Upper lobe of left lung (tissue), 6 donors: ENCODE measurements around the gene NELFE. TPM values are rescaled to one million over a fixed set of nuclear protein-coding genes. Genes with fewer than 3 reads are reported as not detected.
"Not testable (repeated sequence)": the region's sequence is repeated elsewhere in the genome, so short reads cannot be mapped to it uniquely, and the experiment has no call there.

Source experiments
- ATAC-seq, 2 donors: fragments of 200-7000 bp; cut with Tn5 transposase; one replicate each; pipeline ENCODE4 v1.9.1; 2022; ENCODE audit warnings: mild to moderate bottlenecking in 2 of 2, moderate library complexity in 2 of 2; ENCODE audit not compliant: low FRiP score in 2 of 2
- DNase-seq, 2 donors: peaks; one replicate each; pipeline ENCODE4 v3.0.0-alpha.2; 2019 to 2020
- H3K27ac ChIP-seq, 4 donors: fragments of 200-600 bp; sonication (generic); one replicate each; pipeline ENCODE4 v1.5.1; 2016 to 2019
- H3K27me3 ChIP-seq, 4 donors: fragments of 200-600 bp; sonication (generic); one replicate each; pipeline ENCODE4 v1.5.1; 2017 to 2019
- H3K36me3 ChIP-seq, 4 donors: fragments of 200-600 bp; sonication (generic); one replicate each; pipeline ENCODE4 v1.5.1; 2016 to 2019
- H3K4me1 ChIP-seq, 4 donors: fragments of 200-600 bp; sonication (generic); one replicate each; pipeline ENCODE4 v1.5.1; 2018 to 2019
- H3K4me3 ChIP-seq, 4 donors: fragments of 200-600 bp; sonication (generic); one replicate each; pipeline ENCODE4 v1.5.1; 2017 to 2019; ENCODE audit warnings: mild to moderate bottlenecking in 2 of 4, moderate library complexity in 1 of 4
- H3K9me3 ChIP-seq, 4 donors: fragments of 200-600 bp; sonication (generic); one replicate each; pipeline ENCODE4 v1.5.1; 2018 to 2019
- CTCF ChIP-seq, 6 experiments: fragments of 450-650 bp in 4 of 6; fragments of 200-600 bp in 2 of 6; sonication (generic) in 2 of 6; IDR thresholded peaks; one replicate each; pipeline ENCODE4 v1.5.1; 2016 to 2019; ENCODE audit warnings: antibody characterized with exemption in 6 of 6
- EP300 ChIP-seq, 4 donors: sonication (generic); formaldehyde crosslinking; IDR thresholded peaks; one replicate each; pipeline ENCODE4 v1.5.1; 2017; ENCODE audit warnings: antibody characterized with exemption in 4 of 4, control low read depth in 2 of 4
- POLR2A ChIP-seq, 4 donors: fragments of 450-650 bp; IDR thresholded peaks; one replicate each; pipeline ENCODE4 v1.5.1; 2016 to 2017; ENCODE audit warnings: antibody characterized with exemption in 4 of 4, mild to moderate bottlenecking in 2 of 4
- POLR2AphosphoS5 ChIP-seq, 2 donors: sonication (generic); formaldehyde crosslinking; IDR thresholded peaks; one replicate each; pipeline ENCODE4 v1.5.1; 2017; ENCODE audit warnings: antibody characterized with exemption in 2 of 2
- WGBS, 2 donors: methylation state at CpG; one replicate each; pipeline ENCODE4 v1.1.5; 2017 to 2018; 5-methylcytosine and 5-hydroxymethylcytosine counted together
- total RNA-seq, 6 donors: library from RNA; depleted of rRNA in 4 of 6; stranded (reverse); fragments of >200 nt in 4 of 6; gene quantifications; one replicate each; pipeline versions ENCODE4 v1.1.0 to v1.2.1, GENCODE V29; 2016 to 2021
- donor health status: DM: no; HTN: no; CAD: no; lungs with moderate emphysema.
- donor health status: DM: no; HTN: yes; CAD: no; lungs with severe emphysema.

NELFE gene
- total RNA-seq: 10 to 100 TPM; 42.8 to 84.2 (median 63.0) TPM

- peak; percentile 98 to 99 for DNase-seq
Measured at GRCh38 chr6:31958741-31959739, at the start of gene NELFE, which contains the start of gene SKIC2. NELFE (minus strand) TSS chr6:31958971; CDS start chr6:31958446, 525 bp downstream. SKIC2 (plus strand) TSS chr6:31959175; CDS start chr6:31959193, 18 bp downstream.

DNA sequence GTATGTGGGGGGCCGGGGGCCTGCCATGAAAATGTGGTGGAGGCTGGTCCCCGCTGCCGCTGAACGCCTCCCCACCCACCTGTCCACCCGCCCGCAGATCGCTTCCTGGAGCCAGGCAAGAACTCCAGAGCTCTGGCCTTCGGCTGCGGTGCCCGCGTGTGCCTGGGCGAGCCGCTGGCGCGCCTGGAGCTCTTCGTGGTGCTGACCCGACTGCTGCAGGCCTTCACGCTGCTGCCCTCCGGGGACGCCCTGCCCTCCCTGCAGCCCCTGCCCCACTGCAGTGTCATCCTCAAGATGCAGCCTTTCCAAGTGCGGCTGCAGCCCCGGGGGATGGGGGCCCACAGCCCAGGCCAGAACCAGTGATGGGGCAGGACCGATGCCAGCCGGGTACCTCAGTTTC, 49.3 kb upstream of the NELFE start:
- H3K4me3 ChIP-seq, ATAC-seq, H3K27me3 ChIP-seq, H3K36me3 ChIP-seq, H3K4me1 ChIP-seq, H3K27ac ChIP-seq, H3K9me3 ChIP-seq: not testable (repeated sequence)
- no CpG with 5 or more reads among the region's 24 CpGs for WGBS, 2 donors
- DNase-seq: peak in 1 of 2 donors; percentile 50

More at GRCh38 chr6:31958741-31959739, at the start of gene NELFE, which contains the start of gene SKIC2:
- H3K4me3 ChIP-seq: peak within 1 kb of the TSS; percentile 74 to 94 (median 78)
- peak within 1 kb of the TSS; percentile 85 to 90 (median 88) for H3K27ac ChIP-seq
- H3K36me3 ChIP-seq: peaks cover 34 to 73% (median 60%) of the 10 kb centered on the region in 4 donors
- TF ChIP-seq POLR2A (IDR thresholded peaks at IDR 0.05) (peak in 3 of 4 donors; percentile 44 to 79 (median 65)), POLR2AphosphoS5 (IDR thresholded peaks at IDR 0.05) (peak; percentile 93 to 96), CTCF (IDR thresholded peaks at IDR 0.05) (no peak), EP300 (IDR thresholded peaks at IDR 0.05) (peak in 1 of 4 donors; percentile 37)
- peaks cover 17 to 21% (median 19%) of the 10 kb centered on the region in 4 donors for H3K4me1 ChIP-seq
- no peaks in the 10 kb centered on the region for H3K27me3 ChIP-seq
- ATAC-seq: peak; percentile 99
- 1 to 2% methylated on average over 41 to 51 of the region's 59 CpGs for WGBS, 2 donors
- H3K9me3 ChIP-seq: no peaks in the 10 kb centered on the region

- H3K27me3 ChIP-seq, H3K9me3 ChIP-seq, H3K36me3 ChIP-seq, H3K4me1 ChIP-seq, H3K27ac ChIP-seq, H3K4me3 ChIP-seq, ATAC-seq: not testable (repeated sequence)
- DNase-seq: peak in 1 of 2 donors; percentile 36
- WGBS, 2 donors: 83% methylated on average over 12 of the region's 12 CpGs; no CpG with 5 or more reads in 1 of the 2 donors
Measured at GRCh38 chr6:32007086-32007485, 48.3 kb upstream of the NELFE start.

DNA sequence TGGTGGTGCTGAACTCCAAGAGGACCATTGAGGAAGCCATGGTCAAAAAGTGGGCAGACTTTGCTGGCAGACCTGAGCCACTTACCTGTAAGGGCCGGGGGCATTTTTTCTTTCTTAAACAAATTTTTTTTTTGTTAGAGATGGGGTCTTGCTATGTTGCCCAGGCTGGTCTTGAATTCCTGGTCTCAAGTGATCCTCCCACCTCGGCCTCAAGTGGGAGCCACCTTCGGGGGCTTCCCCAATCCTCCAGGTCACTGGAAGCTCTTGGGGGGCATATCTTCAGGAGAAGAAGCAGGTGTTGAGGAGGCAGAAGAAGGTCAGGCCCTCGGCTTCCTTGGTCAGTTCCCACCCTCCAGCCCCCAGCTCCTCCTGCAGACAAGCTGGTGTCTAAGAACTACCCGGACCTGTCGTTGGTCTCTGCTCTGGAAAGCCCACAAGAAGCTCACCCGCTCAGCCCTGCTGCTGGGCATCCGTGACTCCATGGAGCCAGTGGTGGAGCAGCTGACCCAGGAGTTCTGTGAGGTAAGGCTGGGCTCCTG, 47.3 kb upstream of the NELFE start:
- H3K27ac ChIP-seq, DNase-seq, H3K36me3 ChIP-seq, H3K27me3 ChIP-seq, H3K9me3 ChIP-seq, H3K4me3 ChIP-seq, H3K4me1 ChIP-seq, ATAC-seq: not testable (repeated sequence)
- 86 to 87% methylated on average over 7 to 8 of the region's 8 CpGs for WGBS, 2 donors

DNA sequence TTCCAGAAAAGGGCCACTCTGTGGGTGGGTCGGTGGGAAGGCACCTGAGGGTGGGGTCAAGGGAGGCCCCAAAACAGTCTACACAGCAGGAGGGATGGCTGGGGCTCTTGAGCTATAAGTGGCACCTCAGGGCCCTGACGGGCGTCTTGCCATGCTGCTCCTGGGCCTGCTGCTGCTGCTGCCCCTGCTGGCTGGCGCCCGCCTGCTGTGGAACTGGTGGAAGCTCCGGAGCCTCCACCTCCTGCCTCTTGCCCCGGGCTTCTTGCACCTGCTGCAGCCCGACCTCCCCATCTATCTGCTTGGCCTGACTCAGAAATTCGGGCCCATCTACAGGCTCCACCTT, 46.7 kb upstream of the NELFE start:
- ATAC-seq, H3K27me3 ChIP-seq, H3K27ac ChIP-seq, H3K4me1 ChIP-seq, H3K4me3 ChIP-seq, H3K36me3 ChIP-seq, H3K9me3 ChIP-seq: not testable (repeated sequence)
- WGBS, 2 donors: 74 to 100% methylated on average over 1 to 9 of the region's 9 CpGs
- DNase-seq: peak in 1 of 2 donors; percentile 64

DNA sequence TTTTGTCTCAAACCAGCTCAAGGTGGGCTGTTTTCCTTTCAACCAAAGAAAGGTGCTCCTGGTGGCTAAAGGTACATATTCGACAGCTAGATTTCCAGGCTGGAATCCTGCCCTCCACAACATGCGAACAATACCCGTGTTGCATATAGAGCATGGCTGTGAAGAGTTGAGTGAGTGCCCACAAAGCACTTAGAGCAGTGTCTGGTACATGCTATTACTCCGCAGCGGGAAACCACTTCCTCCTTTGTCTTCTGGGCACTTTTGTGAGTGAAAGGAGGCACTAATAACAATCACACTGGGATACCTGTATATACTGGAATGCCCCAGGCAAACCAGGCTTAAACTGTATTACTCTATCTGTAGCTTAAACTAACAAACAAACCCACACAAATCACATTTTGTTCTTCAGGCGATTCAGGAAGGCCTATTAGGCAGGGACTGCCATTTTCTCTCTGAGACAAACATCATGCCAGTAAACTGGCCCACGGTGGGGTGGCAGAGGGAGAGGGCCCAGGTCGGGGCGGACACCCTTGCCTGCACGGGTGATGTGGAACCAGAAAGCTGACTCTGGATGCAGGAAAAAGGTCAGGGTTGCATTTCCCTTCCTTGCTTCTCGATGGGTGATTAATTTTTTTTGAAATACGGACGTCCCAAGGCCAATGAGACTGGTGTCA, 46.2 kb upstream of the NELFE start:
- not testable (repeated sequence) for H3K27me3 ChIP-seq, H3K9me3 ChIP-seq, H3K27ac ChIP-seq, H3K36me3 ChIP-seq, H3K4me3 ChIP-seq, H3K4me1 ChIP-seq, ATAC-seq
- 58 to 60% methylated on average over 7 to 11 of the region's 13 CpGs for WGBS, 2 donors
- DNase-seq: peak in 1 of 2 donors; percentile 66

DNA sequence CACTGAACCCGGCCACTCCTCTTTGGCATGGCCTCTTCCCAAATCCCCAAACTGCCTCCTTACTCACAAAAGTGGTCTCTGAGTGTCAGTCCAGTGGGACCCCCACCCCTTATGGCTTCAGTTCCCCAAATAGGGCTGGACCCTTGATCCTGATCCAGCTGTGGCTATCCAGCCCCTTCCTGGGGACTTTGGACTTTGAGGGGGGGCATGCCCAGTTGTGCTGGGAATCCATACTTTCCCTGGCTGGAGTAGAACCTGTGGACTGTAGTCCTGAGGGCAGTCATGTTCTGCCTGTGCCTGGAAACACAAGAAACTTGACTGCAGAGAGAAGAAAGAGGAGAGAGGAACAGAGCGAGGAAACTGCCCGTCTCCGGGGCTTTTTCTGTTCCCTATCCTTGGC, 45.6 kb upstream of the NELFE start:
- H3K4me1 ChIP-seq, H3K36me3 ChIP-seq, H3K27ac ChIP-seq, ATAC-seq, H3K4me3 ChIP-seq, H3K9me3 ChIP-seq, DNase-seq, H3K27me3 ChIP-seq: not testable (repeated sequence)
- WGBS, 2 donors: 69 to 74% methylated on average over 3 to 4 of the region's 4 CpGs

GRCh38 chr6:32003301-32003700, 44.5 kb upstream of the NELFE start:
- not testable (repeated sequence) for DNase-seq, H3K4me3 ChIP-seq, H3K27ac ChIP-seq, ATAC-seq, H3K36me3 ChIP-seq, H3K4me1 ChIP-seq, H3K9me3 ChIP-seq, H3K27me3 ChIP-seq
- no CpG with 5 or more reads among the region's 7 CpGs for WGBS, 2 donors

DNA sequence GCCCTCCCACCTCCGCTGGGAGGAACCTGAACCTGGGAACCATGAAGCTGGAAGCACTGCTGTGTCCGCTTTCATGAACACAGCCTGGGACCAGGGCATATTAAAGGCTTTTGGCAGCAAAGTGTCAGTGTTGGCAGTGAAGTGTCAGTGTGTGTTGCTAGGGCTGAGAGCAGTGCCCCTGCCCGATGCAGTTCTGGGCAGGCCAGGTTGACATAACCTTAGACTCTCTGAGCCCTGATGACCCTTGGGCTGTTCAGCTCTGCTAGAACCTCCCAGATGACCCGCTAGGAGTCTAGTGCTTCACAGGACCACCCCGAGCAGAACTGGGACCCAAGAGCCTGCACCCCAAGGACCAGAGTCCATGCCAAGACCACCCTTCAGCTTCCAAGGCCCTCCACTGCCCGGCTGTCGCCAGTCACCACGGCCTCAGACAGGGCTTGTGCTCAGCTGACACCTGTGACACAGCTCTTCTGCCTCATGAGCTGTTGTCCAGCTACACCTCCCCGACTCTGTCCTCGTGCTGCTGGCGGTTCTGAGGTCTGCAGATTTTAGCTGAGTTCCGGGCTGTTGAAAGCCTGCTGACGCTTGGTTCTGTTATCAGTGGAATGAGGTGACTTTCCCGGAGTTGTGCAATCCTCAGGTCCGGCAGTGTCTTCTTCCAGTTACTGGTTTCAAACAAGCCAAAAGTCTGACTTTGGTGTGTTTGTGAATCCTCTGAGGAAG, 43.9 kb upstream of the NELFE start:
- H3K36me3 ChIP-seq, DNase-seq, H3K27ac ChIP-seq, H3K9me3 ChIP-seq, H3K4me3 ChIP-seq, H3K4me1 ChIP-seq, H3K27me3 ChIP-seq: not testable (repeated sequence)
- no CpG with 5 or more reads among the region's 15 CpGs for WGBS, 2 donors
- peak in 1 of 2 donors; percentile 61 for ATAC-seq

DNA sequence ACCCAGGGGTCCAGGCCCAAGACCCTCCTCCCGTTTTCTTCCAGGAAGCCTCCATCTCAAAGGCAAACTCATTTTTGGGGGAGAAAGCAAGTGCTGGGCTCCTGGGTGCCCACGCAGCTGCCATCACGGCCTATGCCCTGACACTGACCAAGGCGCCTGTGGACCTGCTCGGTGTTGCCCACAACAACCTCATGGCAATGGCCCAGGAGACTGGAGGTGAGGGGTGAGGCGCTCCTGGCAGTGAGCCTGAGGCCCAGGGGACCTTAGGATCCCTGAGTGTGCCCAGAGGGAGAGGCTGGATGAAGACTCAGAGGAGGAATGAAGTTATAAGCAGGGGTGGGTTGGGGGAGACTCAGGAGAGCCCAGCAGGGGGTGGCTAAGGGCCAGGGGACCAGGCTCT, 37.6 kb upstream of the NELFE start:
- not testable (repeated sequence) for H3K36me3 ChIP-seq, ATAC-seq, H3K4me1 ChIP-seq, H3K27me3 ChIP-seq, H3K9me3 ChIP-seq, H3K27ac ChIP-seq, H3K4me3 ChIP-seq
- WGBS, 2 donors: 80 to 100% methylated on average over 1 to 3 of the region's 6 CpGs
- DNase-seq: peak in 1 of 2 donors; percentile 44
